GM04503 (cell line): ENCODE data around the gene ALG12.

Source experiments
- DNase-seq: peaks from one replicate; pipeline ENCODE4 v3.0.0-alpha.2; 2012; ENCODE audit warnings: low read depth

Gene ALG12

DNA sequence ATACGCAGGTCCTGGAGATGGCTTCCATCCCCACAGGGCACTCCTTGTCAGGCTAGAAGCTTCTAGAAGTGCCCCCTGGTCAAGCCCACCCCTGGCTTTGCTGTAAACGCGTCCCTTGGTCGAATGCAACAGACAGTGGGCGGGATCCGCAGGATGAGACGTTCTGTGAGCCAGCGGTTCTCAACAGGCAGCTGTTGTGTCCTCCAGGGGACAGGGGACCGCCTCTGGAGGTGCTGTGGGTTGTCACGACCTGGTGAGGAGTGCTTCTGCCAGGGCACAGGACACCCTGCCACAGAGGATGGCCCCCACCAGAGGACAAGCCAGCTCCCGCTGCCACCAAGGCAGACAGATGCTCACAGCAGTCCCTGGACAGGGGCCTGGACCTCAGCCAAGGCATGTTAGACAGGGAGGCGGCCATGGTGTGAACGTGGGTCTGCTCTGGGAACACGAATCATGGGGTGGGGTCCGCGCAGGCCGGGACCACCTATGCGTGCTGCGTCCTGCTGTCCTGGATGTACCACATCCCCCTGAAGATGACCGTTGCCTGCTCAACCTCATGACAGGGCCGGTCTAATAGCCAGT lies 11.8 kb upstream of the ALG12 start:
- DNase-seq, result no peak

DNA sequence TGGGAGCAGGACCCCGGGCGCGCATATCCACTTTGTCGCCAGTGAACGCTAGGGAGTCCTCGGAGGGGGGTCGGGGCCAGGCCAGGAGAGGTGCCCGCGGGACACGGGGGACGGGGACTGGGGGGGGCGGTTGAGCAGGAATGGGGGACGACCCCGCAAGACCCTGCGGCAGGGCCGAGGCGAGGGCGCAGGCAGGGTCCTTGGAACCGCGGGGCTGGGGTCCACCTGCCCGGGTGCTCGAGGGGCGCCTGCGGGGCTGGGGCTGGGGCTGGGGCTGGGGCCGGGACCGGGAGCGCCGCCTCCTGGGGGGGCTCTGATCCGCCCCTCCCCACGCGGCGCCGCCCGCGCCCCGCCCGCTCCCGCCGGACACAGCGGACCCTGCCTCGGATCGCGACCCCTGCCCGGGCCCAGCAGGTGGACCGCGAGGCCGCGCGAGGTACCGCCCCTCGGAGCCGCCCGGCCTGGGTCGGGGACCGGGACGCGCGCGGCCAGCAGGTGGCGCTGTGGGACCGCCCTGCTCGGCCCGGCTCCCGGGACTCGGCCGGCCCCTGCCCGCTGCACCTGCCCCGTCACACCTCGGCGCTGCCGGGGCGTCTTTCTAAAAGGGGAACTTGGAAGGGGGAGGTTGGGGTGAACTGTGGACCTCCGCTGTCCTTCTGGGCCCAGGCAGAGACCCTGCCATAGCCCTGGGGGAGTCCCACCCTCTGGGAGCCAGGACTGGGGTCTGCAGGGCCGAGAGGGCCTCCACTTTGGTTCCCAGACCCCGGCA lies 11.2 kb upstream of the ALG12 start:
- no peak for DNase-seq

DNA sequence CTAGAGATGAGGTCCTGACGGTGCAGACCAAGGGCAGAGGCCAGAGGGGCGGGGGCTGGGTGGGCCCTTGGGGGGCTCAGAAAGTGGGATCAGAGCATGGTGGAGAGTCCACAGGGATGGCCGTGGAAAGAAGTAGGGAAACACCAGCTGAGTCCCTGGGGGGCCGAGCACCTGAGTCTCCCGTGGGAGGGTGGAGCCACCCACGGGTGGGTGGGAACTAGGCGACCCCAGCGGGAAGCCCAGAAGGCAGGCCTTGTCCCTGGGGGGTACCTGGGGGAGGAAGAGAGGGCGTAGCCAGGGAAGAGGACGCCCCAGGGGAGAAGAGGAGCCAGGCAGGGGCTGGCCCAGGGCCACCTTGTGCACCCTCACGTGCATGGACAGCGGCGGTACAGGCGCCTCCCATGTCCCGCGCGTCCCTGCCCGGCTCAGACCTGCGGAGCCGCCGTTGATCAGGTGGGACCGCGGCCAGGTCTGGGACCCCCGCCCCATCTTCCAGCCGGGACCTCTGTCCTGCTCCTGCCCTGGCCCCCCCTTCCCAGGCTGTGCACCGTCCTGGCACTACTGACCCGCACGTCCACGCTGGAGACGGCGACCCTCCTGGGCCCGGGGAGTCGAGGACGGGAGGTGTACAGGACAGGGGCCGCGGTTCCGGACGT lies 10.4 kb upstream of the ALG12 start:
- no peak for DNase-seq

GRCh38 chr22:49928185-49928495 lies 9.9 kb upstream of the ALG12 start:
- DNase-seq, result no peak

- no peak for DNase-seq
Measured at GRCh38 chr22:49927483-49928184, 9.4 kb upstream of the ALG12 start.

DNA sequence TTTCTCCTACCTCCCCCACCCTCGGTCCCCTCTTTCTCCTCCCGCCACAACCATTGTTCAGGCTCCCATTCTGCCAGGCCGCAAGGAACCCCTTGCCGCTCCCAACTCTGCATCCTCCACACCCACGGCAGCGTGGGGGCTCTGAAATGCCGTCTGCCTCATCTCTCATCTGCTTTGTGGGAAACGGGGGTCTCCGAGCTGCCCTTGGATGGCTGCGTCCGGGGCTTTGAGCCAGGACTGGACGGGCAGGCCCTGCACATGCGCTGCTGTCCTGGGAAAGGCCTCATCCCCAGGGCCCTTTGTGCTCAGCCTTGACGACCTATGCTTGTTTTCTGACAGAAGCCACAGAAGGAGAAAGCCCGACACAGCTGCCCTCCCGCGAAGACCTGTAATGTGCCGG lies 8.7 kb upstream of the ALG12 start:
- DNase-seq, result no peak

- no peak for DNase-seq
Measured at GRCh38 chr22:49925525-49926128, 7.4 kb upstream of the ALG12 start.

DNA sequence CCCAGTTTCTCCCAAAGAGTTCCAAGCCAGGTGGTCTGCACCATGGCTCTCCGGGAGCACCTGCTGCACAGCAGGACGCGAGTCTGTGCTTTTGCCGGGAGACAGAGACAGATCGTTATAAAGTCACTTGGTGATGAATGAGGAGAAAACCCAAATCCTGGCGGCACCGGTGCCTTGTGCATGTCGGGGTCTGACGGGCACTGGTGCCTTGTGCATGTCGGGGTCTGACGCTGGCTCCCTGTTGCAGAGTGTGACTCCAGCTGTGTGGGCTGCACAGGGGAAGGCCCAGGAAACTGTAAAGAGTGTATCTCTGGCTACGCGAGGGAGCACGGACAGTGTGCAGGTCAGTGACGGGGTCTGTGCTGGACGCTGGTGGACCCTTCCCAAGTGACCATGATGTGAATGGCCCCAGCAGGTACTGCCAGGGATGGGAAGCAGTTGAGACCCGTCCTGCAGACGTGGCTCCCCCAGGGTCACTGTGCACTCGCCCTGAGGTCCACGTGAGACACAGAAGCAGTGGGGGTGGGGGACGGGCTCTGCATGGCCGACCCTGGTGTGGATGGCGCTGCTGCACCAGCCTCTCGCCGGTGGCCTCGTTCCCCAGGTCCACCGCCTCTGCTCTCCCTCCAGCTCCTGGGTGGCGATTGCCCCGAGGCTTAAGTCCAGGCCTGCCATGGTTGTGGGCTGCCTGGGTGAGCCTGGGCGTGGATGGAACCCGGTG lies 6.0 kb upstream of the ALG12 start:
- DNase-seq, result no peak

- DNase-seq, result no peak
Measured at GRCh38 chr22:49923445-49923844, 5.2 kb upstream of the ALG12 start.

DNA sequence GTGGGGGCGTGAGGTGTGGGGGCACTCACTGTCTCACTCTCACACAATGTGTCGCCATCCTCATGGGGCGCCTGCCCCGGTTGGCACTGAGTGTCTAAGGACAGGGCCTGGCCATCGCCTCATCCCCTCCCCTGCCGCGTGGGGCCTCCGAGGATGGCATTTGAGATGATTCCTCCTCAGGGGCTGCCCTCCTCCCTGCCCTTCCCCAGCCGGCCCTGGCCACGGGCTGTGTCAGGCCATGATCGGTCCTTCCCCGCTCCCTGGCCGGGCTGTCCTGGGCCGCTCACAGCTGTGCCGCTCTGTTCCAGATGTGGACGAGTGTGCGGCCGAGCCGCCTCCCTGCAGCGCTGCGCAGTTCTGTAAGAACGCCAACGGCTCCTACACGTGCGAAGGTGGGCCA lies 4.7 kb upstream of the ALG12 start:
- no peak for DNase-seq

DNA sequence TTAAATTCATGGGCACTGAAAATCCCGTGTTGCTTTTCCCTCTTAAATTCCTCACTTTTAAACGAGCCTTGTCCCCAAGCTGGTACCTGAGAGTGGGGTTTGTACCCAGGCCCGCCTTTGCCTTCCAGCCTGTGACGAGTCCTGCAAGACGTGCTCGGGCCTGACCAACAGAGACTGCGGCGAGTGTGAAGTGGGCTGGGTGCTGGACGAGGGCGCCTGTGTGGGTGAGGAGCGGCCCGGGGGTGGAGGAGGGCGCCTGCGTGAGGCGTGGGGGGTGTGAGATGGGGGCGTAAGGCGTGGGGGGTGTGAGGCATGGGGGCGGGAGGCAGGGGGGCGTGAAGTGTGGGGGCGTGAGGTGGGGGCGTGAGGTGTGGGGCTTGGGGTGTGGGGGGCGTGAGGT lies 4.2 kb upstream of the ALG12 start:
- DNase-seq, result no peak

GRCh38 chr22:49921508-49922278 lies 3.5 kb upstream of the ALG12 start:
- DNase-seq, result no peak

- DNase-seq, result no peak
Measured at GRCh38 chr22:49920859-49921258, 2.6 kb upstream of the ALG12 start.

- no peak for DNase-seq
Measured at GRCh38 chr22:49918911-49919881, 958 bp upstream of the ALG12 start.

DNA sequence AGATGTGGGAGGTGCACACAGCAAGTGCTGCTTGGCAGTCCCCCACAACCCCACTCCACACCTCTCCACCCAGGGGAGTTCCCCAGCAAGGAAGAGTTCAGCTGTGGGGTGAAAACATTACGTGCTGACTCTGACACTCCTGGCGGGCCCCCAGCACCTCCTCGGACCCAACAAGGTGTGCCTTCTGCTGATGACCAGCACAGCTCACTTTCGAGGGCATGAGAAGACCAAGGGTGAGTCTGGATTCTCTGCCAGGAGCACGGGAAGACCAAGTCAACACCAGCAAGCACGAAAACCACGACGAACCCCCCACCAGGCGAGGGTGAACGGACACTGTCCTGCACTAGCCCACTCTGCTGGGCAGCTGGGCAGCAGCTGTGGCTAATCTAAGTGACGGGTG lies 1.4 kb downstream of the ALG12 start:
- DNase-seq, result no peak

DNA sequence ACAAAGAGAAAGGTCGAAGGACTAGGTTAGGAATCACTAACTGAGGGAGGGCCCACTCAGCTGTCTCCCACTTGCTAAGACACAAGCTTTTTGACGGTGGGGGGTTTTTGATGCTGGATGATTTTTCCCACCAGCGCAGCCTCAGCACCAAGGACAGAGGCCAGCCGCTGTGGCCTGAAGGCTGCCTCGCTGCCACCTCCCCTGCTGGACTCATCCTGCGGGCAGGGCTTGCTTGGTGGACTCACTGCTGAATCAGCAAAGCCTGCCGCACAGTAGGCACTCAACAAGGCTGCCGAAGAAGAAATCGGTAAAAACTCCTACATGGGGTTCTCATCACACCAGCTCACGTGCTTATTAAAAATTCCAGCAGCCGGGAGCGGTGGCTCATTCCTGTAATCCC lies 2.6 kb downstream of the ALG12 start:
- DNase-seq, result no peak

- no peak for DNase-seq
Measured at GRCh38 chr22:49914256-49914655, 4.0 kb downstream of the ALG12 start.

GRCh38 chr22:49913446-49913845 lies 4.8 kb downstream of the ALG12 start:
- DNase-seq, result no peak

GRCh38 chr22:49913026-49913425 lies 5.2 kb downstream of the ALG12 start:
- no peak for DNase-seq
